Panc1 (cell line): ENCODE data around the gene KAZN. TPM values are rescaled to one million over a fixed set of nuclear protein-coding genes. Genes with fewer than 3 reads are reported as not detected.

Source experiments
- ATAC-seq: fragments of 200-7000 bp; cut with Tn5 transposase; 2 replicates; pipeline ENCODE4 v1.9.1; 2020; ENCODE audit warnings: mild to moderate bottlenecking, moderate library complexity
- BruUV-seq: library from RNA; stranded (reverse); fragments of 400-500 nt; replicated peaks from 2 replicates; lab custom pipeline; 2021; lab: Mats Ljungman, UMichigan
- CTCF ChIA-PET: fragments of 300-600 bp; sonication (Branson Sonifier 250); formaldehyde crosslinking; loops from one replicate; lab custom pipeline; 2022; ENCODE audit warnings: antibody characterized with exemption; lab: Charles Lee
- POLR2A ChIA-PET: fragments of 300-600 bp; sonication (Branson Sonifier 250); formaldehyde crosslinking; loops from one replicate; lab custom pipeline; 2022; ENCODE audit warnings: antibody characterized with exemption; lab: Charles Lee
- DNase-seq: peaks from one replicate; pipeline ENCODE4 v3.0.0-alpha.2; 2010; ENCODE audit warnings: low read depth, low spot score
- H3K27ac ChIP-seq: 2 replicates; pipeline ENCODE4 v1.5.1; 2011; ENCODE audit warnings: mild to moderate bottlenecking, low read length, inconsistent platforms
- H3K27me3 ChIP-seq: fragments of 200-500 bp; sonication (Bioruptor generic); 2 replicates; pipeline ENCODE4 v1.6.0; 2014; ENCODE audit warnings: low read length, inconsistent platforms; ENCODE audit not compliant: control insufficient read depth, insufficient read depth
- H3K36me3 ChIP-seq: fragments of 200-500 bp; sonication (Bioruptor generic); 2 replicates; pipeline ENCODE4 v1.5.1; 2014; ENCODE audit warnings: inconsistent platforms, mild to moderate bottlenecking, low read length, moderate library complexity; ENCODE audit not compliant: control insufficient read depth, insufficient read depth
- H3K4me1 ChIP-seq: 2 replicates; pipeline ENCODE4 v1.5.1; 2011; ENCODE audit warnings: inconsistent platforms, mild to moderate bottlenecking, low read length, moderate library complexity; ENCODE audit not compliant: control insufficient read depth, insufficient read depth
- H3K4me3 ChIP-seq, 2 experiments: 2 replicates each; pipeline ENCODE4 v1.5.1; 2011 to 2012; ENCODE audit warnings: low read depth in 2 of 2, low read length in 2 of 2, mild to moderate bottlenecking in 2 of 2, inconsistent platforms in 1 of 2, moderate library complexity in 1 of 2
- H3K9me3 ChIP-seq: fragments of 200-500 bp; sonication (Bioruptor generic); 2 replicates; pipeline ENCODE4 v1.5.1; 2014; ENCODE audit warnings: low read depth, mild to moderate bottlenecking, inconsistent platforms, low read length, moderate library complexity; ENCODE audit not compliant: control insufficient read depth, insufficient read depth
- POLR2AphosphoS5 ChIP-seq: IDR thresholded peaks from 2 replicates; pipeline ENCODE4 v1.6.1; 2012; ENCODE audit warnings: mild to moderate bottlenecking, low read depth, low read length, moderate library complexity
- SIN3A ChIP-seq: IDR thresholded peaks from 2 replicates; pipeline ENCODE4 v1.6.1; 2012; ENCODE audit warnings: low read depth, mild to moderate bottlenecking, low read length, moderate library complexity, borderline replicate concordance; ENCODE audit not compliant: insufficient read depth
- TCF7L2 ChIP-seq: IDR thresholded peaks from 2 replicates; pipeline ENCODE4 v1.6.1; 2011; ENCODE audit warnings: mild to moderate bottlenecking, low read depth, low read length, inconsistent platforms
- in situ Hi-C: cut with HindIII; loops from 2 replicates; pipeline ENCODE4 v1.10.0; 2016; ENCODE audit warnings: low sequenced_read_pairs, low pct_unique_long_range_greater_than_20kb
- intact Hi-C: fragments of 100-400 bp; cut with micrococcal nuclease; formaldehyde crosslinking; loops from one replicate; pipeline ENCODE4 v1.10.0; 2022; ENCODE audit not compliant: unreplicated experiment
- total RNA-seq: library from RNA; stranded (reverse); gene quantifications from one replicate; pipeline ENCODE4 v1.2.1, GENCODE V29; 2021; ENCODE audit not compliant: unreplicated experiment
- TF ChIP-seq, protein P1 (sequence below): fragments of 450-650 bp; IDR thresholded peaks from 2 replicates; pipeline ENCODE4 v1.5.1; 2017; ENCODE audit warnings: mild to moderate bottlenecking
- TF ChIP-seq, protein P2 (sequence below), 2 experiments: IDR thresholded peaks; 2 replicates each; pipeline ENCODE4 v1.6.1; 2011 to 2012; ENCODE audit warnings: low read depth in 2 of 2, control low read depth in 1 of 2, low read length in 1 of 2, mild to moderate bottlenecking in 1 of 2, moderate library complexity in 1 of 2; ENCODE audit not compliant: insufficient read depth in 1 of 2

The KAZN gene
- total RNA-seq, 1 experiment from 2014 or later = 6.6 TPM

DNA sequence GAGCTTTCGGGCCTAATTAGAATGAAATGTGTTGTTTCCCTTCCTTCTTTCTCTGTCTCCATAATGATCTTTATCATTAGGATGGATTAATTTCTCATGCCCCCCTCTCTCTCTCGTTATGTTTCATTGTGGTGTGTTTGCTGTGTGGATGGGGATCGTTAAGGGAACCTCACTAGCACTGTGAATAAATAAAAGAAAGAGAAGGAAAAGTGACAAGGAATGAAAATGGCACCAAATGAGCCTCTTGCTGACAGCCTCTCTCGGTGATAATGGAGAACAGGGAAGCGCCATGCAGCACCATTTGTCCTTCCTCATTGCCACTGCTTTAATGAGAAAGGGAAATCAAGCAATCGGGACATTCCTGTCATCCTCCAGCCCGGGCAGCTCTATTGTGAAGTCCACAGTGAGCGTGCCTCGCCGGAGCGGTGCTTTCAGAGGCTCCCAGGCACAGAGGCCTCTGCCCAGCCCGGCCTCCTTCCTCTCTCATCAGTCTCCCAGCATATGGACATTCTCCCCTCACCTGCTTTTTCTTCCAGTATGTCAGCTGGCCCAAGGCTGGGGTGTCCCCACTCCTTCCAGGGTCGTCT, 289.4 kb downstream of the KAZN start:
- H3K27me3 ChIP-seq = no peaks in the 10 kb centered on the region; the same call in 1 of the 2 replicates
- TF ChIP-seq, protein P1, sequence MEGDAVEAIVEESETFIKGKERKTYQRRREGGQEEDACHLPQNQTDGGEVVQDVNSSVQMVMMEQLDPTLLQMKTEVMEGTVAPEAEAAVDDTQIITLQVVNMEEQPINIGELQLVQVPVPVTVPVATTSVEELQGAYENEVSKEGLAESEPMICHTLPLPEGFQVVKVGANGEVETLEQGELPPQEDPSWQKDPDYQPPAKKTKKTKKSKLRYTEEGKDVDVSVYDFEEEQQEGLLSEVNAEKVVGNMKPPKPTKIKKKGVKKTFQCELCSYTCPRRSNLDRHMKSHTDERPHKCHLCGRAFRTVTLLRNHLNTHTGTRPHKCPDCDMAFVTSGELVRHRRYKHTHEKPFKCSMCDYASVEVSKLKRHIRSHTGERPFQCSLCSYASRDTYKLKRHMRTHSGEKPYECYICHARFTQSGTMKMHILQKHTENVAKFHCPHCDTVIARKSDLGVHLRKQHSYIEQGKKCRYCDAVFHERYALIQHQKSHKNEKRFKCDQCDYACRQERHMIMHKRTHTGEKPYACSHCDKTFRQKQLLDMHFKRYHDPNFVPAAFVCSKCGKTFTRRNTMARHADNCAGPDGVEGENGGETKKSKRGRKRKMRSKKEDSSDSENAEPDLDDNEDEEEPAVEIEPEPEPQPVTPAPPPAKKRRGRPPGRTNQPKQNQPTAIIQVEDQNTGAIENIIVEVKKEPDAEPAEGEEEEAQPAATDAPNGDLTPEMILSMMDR = no peak
- TF ChIP-seq SIN3A = no peak
- no peak for TF ChIP-seq POLR2AphosphoS5
- TF ChIP-seq, protein P2, sequence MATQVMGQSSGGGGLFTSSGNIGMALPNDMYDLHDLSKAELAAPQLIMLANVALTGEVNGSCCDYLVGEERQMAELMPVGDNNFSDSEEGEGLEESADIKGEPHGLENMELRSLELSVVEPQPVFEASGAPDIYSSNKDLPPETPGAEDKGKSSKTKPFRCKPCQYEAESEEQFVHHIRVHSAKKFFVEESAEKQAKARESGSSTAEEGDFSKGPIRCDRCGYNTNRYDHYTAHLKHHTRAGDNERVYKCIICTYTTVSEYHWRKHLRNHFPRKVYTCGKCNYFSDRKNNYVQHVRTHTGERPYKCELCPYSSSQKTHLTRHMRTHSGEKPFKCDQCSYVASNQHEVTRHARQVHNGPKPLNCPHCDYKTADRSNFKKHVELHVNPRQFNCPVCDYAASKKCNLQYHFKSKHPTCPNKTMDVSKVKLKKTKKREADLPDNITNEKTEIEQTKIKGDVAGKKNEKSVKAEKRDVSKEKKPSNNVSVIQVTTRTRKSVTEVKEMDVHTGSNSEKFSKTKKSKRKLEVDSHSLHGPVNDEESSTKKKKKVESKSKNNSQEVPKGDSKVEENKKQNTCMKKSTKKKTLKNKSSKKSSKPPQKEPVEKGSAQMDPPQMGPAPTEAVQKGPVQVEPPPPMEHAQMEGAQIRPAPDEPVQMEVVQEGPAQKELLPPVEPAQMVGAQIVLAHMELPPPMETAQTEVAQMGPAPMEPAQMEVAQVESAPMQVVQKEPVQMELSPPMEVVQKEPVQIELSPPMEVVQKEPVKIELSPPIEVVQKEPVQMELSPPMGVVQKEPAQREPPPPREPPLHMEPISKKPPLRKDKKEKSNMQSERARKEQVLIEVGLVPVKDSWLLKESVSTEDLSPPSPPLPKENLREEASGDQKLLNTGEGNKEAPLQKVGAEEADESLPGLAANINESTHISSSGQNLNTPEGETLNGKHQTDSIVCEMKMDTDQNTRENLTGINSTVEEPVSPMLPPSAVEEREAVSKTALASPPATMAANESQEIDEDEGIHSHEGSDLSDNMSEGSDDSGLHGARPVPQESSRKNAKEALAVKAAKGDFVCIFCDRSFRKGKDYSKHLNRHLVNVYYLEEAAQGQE (IDR thresholded peaks at IDR 0.05; ENCODE audit: insufficient read depth in 1 of 2, low read depth in 2 of 2, low read length in 1 of 2) = no peak
- no peak for TF ChIP-seq TCF7L2
- no peaks in the 10 kb centered on the region for H3K36me3 ChIP-seq
- no TSS peak for BruUV-seq
- ChIA-PET CTCF (no interaction called here), POLR2A (no interaction called here)
- no peaks in the 10 kb centered on the region for H3K4me1 ChIP-seq
- H3K27ac ChIP-seq = no peak overlapping the region
- intact Hi-C loops = no loop called here
- DNase-seq = no peak
- in situ Hi-C loops = no loop called here
- H3K9me3 ChIP-seq = no peaks in the 10 kb centered on the region
- no peak overlapping the region for H3K4me3 ChIP-seq
- ATAC-seq = no peak

DNA sequence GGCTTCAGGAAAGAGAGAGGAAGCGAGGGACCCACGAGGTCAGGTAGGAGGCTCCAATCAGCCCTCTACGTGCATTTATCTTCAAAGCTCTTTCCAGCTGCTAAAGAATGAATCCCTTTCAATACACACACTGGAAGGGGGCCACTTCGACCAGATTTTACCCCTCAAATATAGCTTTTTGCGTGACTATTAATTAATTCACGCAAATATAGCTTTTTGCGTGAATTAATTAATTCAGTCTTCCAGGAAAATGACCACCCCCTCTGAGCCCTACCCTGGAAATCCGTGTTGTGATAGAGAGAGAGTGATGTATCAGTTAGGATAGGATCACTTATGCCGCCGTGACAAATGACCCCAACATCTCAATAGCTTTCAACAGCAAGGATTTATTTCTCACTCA, 289.9 kb downstream of the KAZN start:
- in situ Hi-C loops (no loop called here), intact Hi-C loops (no loop called here)
- TF ChIP-seq, protein P2 (IDR thresholded peaks at IDR 0.05; ENCODE audit: insufficient read depth in 1 of 2, low read depth in 2 of 2, low read length in 1 of 2) = no peak
- no peak for TF ChIP-seq POLR2AphosphoS5
- TF ChIP-seq TCF7L2 = no peak
- no peak for TF ChIP-seq SIN3A
- no peak for DNase-seq
- ChIA-PET POLR2A (no interaction called here), CTCF (no interaction called here)
- H3K27ac ChIP-seq = no peak overlapping the region
- no peak overlapping the region for H3K4me3 ChIP-seq
- H3K9me3 ChIP-seq = no peaks in the 10 kb centered on the region
- H3K4me1 ChIP-seq = no peaks in the 10 kb centered on the region
- no peaks in the 10 kb centered on the region for H3K36me3 ChIP-seq
- no peaks in the 10 kb centered on the region; the same call in 1 of the 2 replicates for H3K27me3 ChIP-seq
- ATAC-seq = no peak
- BruUV-seq = no TSS peak
